Measurements from ENCODE around the gene ACOX1. TPM values are rescaled to one million over a fixed set of nuclear protein-coding genes. Genes with fewer than 3 reads are reported as not detected.

ACOX1 gene
- total and polyA plus RNA-seq, 2 of the 13 experiments (the other 11 are each of a cell fraction or from before 2014, with no cell fraction given), result 86.4 to 120 TPM

DNA sequence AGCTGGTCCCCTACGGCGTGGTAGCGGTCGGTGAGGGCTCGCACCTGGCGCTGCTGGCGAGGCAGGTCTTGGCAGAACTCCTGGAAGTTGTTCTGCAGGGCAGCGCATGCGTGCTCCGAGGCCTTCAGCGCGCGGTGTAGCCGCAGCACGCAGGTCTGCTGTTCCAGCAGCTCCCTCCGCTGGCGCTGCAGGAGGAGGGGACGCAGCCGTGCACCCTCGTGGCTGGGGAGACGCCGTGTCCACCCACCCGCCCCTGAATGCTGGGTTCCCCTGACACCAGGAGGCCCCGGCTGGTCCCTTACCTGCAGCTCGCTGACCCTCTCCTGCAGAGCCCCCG, 35.9 kb upstream of the ACOX1 start:
- ChIA-PET POLR2A (interaction anchor here (1.0 to 2.0 kb wide), 5 partner anchors 11 to 139 kb away, joined by 3 to 9 read pairs (median 4); partner anchors contain the start of gene EVPL), CTCF (ENCODE audit: low intra/inter-chr PET ratio, low total read pairs) (interaction anchor here (1.2 to 1.9 kb wide), 3 partner anchors 9 to 265 kb away, joined by 4 to 7 read pairs (median 6); no protein-coding TSS in a partner anchor)
- BruUV-seq (replicated peaks), result no TSS peak
- no peaks in the 10 kb centered on the region for H3K27me3 ChIP-seq (ENCODE audit: control insufficient read depth in 1 of 2, insufficient read depth in 2 of 2, low read length in 2 of 2)
- no peak overlapping the region for H3K4me2 ChIP-seq (ENCODE audit: low read depth, low read length)
- no peak overlapping the region for H3K9ac ChIP-seq (ENCODE audit: insufficient read depth, low read depth, low read length)
- no peak for DNase-seq (ENCODE audit: low spot score)
- H4K20me1 ChIP-seq (ENCODE audit: insufficient read depth, low read length), result no peaks in the 10 kb centered on the region
- peaks cover 4 to 5% of the 10 kb centered on the region in 2 experiments; a peak in 4 of 5 replicates for H3K36me3 ChIP-seq (replicated peaks in 1 of 2; ENCODE audit: control insufficient read depth in 1 of 2, insufficient read depth in 2 of 2, low read length in 2 of 2)
- ATAC-seq, result no peak
- WGBS (ENCODE audit: low lambda C conversion rate), result 98% methylated on average over 8 of the region's 26 CpGs
- FAIRE-seq, result no peak
- no peaks in the 10 kb centered on the region for H3K79me2 ChIP-seq (ENCODE audit: insufficient read depth, low read length)
- intact Hi-C loops (cut with micrococcal nuclease; ENCODE audit: unreplicated experiment), result loop anchor here (1.0 to 2.0 kb wide), 2 partner anchors 42 to 167 kb away; no protein-coding TSS in a partner anchor
- H3K4me1 ChIP-seq (ENCODE audit: insufficient read depth, low read length), result peaks cover 5% of the 10 kb centered on the region; the same call in 1 of the 2 replicates
- TF ChIP-seq ZFYVE20 (CRISPR knock-in tag; IDR thresholded peaks at IDR 0.05; ENCODE audit: borderline replicate concordance, low read depth), result 0 out of 2 replicates have a peak, but pooled peaks have one; percentile 35
- TF ChIP-seq GPN1 (CRISPR knock-in tag; IDR thresholded peaks at IDR 0.05; ENCODE audit: borderline replicate concordance), result no peak
- TF ChIP-seq ZNF589 (CRISPR knock-in tag; conservative IDR thresholded peaks at IDR 0.05), result 0 out of 2 replicates have a peak, but pooled peaks have one; percentile 44
- in situ Hi-C loops (cut with HindIII; ENCODE audit: extremely low pct_ligation_motif_present, low pct_unique_long_range_greater_than_20kb), result no loop called here
- H3K4me3 ChIP-seq (replicated peaks in 1 of 3; ENCODE audit: insufficient read depth in 1 of 3, low read depth in 2 of 3, low read length in 3 of 3), result no peak overlapping the region
- no peak overlapping the region for H2AFZ ChIP-seq (ENCODE audit: low read length)
- no peaks in the 10 kb centered on the region for H3K9me3 ChIP-seq (ENCODE audit: low read length)
- H3K27ac ChIP-seq (ENCODE audit: extremely low read length, insufficient read depth, low read length), result no peak overlapping the region

DNA sequence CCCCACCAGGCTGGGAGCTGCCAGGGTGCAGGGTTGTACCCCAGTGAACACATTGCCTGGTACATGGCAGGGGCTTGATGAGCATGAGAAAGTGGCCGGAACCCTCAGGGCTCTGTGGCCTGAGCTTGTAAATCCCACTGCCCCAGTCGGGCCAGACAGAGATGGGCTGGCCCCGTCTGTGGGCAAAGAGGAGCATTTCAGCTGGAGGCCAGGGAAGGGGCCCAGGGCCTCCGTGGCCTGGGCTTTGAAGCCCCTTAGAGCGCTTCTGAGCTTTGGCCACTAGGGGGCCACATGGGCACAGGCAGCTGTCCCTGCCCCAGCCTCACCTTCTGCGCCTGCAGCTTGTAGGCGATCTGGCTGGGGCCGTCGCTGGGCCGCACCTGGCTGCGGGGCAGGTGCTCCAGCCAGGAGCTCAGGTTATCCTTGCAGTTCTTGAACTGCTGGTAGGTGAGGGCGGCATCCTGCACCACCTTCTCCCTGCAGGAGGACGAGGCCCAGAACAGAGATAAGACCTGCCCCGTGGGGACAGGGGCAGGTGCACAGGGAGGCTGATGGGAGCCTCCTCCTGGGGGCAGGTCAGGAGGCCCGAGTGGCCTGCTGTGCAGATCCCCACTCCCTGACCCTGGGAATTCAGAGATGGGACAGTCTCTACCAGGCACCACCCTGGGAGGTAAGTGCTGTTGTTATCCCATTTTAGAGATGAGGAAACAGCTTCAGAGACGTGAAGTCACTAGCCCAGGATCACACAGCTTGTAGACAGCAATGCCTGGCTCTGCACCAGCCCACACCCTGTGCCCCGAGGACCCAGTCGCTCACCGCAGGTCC, 35.3 kb upstream of the ACOX1 start:
- Histone ChIP-seq H3K9ac (ENCODE audit: insufficient read depth, low read depth, low read length) (no peak overlapping the region), H3K27me3 (ENCODE audit: control insufficient read depth in 1 of 2, insufficient read depth in 2 of 2, low read length in 2 of 2) (no peaks in the 10 kb centered on the region), H3K4me2 (ENCODE audit: low read depth, low read length) (no peak overlapping the region), H3K4me1 (ENCODE audit: insufficient read depth, low read length) (peaks cover 5% of the 10 kb centered on the region; the same call in 1 of the 2 replicates), H3K27ac (ENCODE audit: extremely low read length, insufficient read depth, low read length) (no peak overlapping the region), H3K4me3 (replicated peaks in 1 of 3; ENCODE audit: insufficient read depth in 1 of 3, low read depth in 2 of 3, low read length in 3 of 3) (no peak overlapping the region), H2AFZ (ENCODE audit: low read length) (no peak overlapping the region), H4K20me1 (ENCODE audit: insufficient read depth, low read length) (no peaks in the 10 kb centered on the region), H3K9me3 (ENCODE audit: low read length) (no peaks in the 10 kb centered on the region), H3K36me3 (replicated peaks in 1 of 2; ENCODE audit: control insufficient read depth in 1 of 2, insufficient read depth in 2 of 2, low read length in 2 of 2) (peaks cover 4 to 5% of the 10 kb centered on the region in 2 experiments; a peak in 3 of 5 replicates), H3K79me2 (ENCODE audit: insufficient read depth, low read length) (no peaks in the 10 kb centered on the region)
- in situ Hi-C loops (cut with HindIII; ENCODE audit: extremely low pct_ligation_motif_present, low pct_unique_long_range_greater_than_20kb), result no loop called here
- peak; percentile 72 for DNase-seq (ENCODE audit: low spot score)
- CTCF ChIA-PET (ENCODE audit: low intra/inter-chr PET ratio, low total read pairs), result interaction anchor here (1.1 to 1.9 kb wide), 4 partner anchors 9 to 265 kb away, joined by 4 to 7 read pairs (median 5); no protein-coding TSS in a partner anchor
- peak; percentile 92 for ATAC-seq
- no TSS peak for BruUV-seq (replicated peaks)
- FAIRE-seq, result peak; percentile 77
- 55% methylated on average over 19 of the region's 19 CpGs for WGBS (ENCODE audit: low lambda C conversion rate)
- intact Hi-C loops (cut with micrococcal nuclease; ENCODE audit: unreplicated experiment), result loop anchor here (1.0 to 2.0 kb wide), 2 partner anchors 42 to 168 kb away; no protein-coding TSS in a partner anchor
- POLR2A ChIA-PET, result interaction anchor here (0.9 to 2.0 kb wide), 12 partner anchors 9 to 138 kb away, joined by 3 to 9 read pairs (median 4); partner anchors contain the start of genes ACOX1, CDK3, EVPL and FBF1
- peak; percentile 46; the same call in 1 of the 2 replicates for TF ChIP-seq ZGPAT (CRISPR knock-in tag; IDR thresholded peaks at IDR 0.05)
- TF ChIP-seq PHB2 (IDR thresholded peaks at IDR 0.05; ENCODE audit: partially characterized antibody), result no peak
- no peak for TF ChIP-seq ZKSCAN1 (IDR thresholded peaks at IDR 0.05; ENCODE audit: low read length)
- TF ChIP-seq ATF6 (CRISPR knock-in tag; conservative IDR thresholded peaks at IDR 0.05), result no peak
- TF ChIP-seq SOX6 (IDR thresholded peaks at IDR 0.05), result no peak
- TF ChIP-seq SOX6 (CRISPR knock-in tag; IDR thresholded peaks at IDR 0.05), result 0 out of 2 replicates have a peak, but pooled peaks have one; percentile 44
- no peak for TF ChIP-seq CENPX (CRISPR knock-in tag; IDR thresholded peaks at IDR 0.05)
- TF ChIP-seq U2AF1 (optimal IDR thresholded peaks at IDR 0.05; ENCODE audit: low read depth, low read length), result no peak
- no peak for TF ChIP-seq HHEX (CRISPR knock-in tag; IDR thresholded peaks at IDR 0.05)
- 0 out of 2 replicates have a peak, but pooled peaks have one; percentile 46 for TF ChIP-seq ZNF225 (CRISPR knock-in tag; IDR thresholded peaks at IDR 0.05)
- peak; percentile 49; the same call in 1 of the 2 replicates for TF ChIP-seq KLF13 (CRISPR knock-in tag; IDR thresholded peaks at IDR 0.05)
